Fibroblast of villous mesenchyme (primary cell): Measurements from ENCODE around the gene NTHL1. TPM values are rescaled to one million over a fixed set of nuclear protein-coding genes. Genes with fewer than 3 reads are reported as not detected.

Source experiments
- DNase-seq: peaks from one replicate; pipeline ENCODE4 v3.0.0-alpha.2; 2010; ENCODE audit warnings: low read depth
- H3K4me3 ChIP-seq: 2 replicates; pipeline ENCODE4 v1.5.1; 2011; ENCODE audit warnings: low read depth, mild to moderate bottlenecking, low read length
- total RNA-seq: library from RNA; depleted of rRNA; stranded (reverse); fragments of >200 nt; gene quantifications from 2 replicates; pipeline ENCODE4 v1.2.3, GENCODE V29; 2012
- TF ChIP-seq, protein P1 (sequence below): IDR thresholded peaks from 2 replicates; pipeline ENCODE4 v1.5.1; 2012; ENCODE audit warnings: low read depth, mild to moderate bottlenecking, low read length; ENCODE audit not compliant: insufficient read depth

The NTHL1 gene
- total RNA-seq, 1 donor, result 25.5 TPM

DNA sequence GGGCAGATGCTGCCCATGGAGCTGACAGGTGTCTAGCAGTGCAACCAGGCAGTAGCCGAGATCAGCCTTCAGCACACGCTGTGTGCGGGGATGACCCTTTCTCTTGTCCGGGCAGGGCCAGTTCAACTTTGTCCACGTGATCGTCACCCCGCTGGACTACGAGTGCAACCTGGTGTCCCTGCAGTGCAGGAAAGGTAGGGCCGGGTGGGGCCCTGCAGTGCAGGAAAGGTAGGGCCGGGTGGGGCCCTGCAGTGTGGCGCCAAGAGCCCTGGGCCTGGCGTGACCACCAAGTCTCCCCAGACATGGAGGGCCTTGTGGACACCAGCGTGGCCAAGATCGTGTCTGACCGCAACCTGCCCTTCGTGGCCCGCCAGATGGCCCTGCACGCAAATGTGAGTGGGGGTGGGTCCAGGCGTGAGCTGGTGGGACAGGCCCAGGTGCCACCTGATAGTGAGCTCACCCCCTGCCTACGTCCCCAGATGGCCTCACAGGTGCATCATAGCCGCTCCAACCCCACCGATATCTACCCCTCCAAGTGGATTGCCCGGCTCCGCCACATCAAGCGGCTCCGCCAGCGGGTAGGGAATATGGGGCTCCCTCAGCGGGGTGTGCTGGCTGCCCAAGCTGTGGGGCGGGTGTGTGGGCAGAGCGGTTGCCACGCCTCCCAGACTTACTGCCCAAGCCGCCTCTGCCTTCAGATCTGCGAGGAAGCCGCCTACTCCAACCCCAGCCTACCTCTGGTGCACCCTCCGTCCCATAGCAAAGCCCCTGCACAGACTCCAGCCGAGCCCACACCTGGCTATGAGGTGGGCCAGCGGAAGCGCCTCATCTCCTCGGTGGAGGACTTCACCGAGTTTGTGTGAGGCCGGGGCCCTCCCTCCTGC is 40.4 kb upstream of the NTHL1 start:
- H3K4me3 ChIP-seq, result no peak overlapping the region
- TF ChIP-seq, protein P1, sequence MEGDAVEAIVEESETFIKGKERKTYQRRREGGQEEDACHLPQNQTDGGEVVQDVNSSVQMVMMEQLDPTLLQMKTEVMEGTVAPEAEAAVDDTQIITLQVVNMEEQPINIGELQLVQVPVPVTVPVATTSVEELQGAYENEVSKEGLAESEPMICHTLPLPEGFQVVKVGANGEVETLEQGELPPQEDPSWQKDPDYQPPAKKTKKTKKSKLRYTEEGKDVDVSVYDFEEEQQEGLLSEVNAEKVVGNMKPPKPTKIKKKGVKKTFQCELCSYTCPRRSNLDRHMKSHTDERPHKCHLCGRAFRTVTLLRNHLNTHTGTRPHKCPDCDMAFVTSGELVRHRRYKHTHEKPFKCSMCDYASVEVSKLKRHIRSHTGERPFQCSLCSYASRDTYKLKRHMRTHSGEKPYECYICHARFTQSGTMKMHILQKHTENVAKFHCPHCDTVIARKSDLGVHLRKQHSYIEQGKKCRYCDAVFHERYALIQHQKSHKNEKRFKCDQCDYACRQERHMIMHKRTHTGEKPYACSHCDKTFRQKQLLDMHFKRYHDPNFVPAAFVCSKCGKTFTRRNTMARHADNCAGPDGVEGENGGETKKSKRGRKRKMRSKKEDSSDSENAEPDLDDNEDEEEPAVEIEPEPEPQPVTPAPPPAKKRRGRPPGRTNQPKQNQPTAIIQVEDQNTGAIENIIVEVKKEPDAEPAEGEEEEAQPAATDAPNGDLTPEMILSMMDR, result no peak
- no peak for DNase-seq

DNA sequence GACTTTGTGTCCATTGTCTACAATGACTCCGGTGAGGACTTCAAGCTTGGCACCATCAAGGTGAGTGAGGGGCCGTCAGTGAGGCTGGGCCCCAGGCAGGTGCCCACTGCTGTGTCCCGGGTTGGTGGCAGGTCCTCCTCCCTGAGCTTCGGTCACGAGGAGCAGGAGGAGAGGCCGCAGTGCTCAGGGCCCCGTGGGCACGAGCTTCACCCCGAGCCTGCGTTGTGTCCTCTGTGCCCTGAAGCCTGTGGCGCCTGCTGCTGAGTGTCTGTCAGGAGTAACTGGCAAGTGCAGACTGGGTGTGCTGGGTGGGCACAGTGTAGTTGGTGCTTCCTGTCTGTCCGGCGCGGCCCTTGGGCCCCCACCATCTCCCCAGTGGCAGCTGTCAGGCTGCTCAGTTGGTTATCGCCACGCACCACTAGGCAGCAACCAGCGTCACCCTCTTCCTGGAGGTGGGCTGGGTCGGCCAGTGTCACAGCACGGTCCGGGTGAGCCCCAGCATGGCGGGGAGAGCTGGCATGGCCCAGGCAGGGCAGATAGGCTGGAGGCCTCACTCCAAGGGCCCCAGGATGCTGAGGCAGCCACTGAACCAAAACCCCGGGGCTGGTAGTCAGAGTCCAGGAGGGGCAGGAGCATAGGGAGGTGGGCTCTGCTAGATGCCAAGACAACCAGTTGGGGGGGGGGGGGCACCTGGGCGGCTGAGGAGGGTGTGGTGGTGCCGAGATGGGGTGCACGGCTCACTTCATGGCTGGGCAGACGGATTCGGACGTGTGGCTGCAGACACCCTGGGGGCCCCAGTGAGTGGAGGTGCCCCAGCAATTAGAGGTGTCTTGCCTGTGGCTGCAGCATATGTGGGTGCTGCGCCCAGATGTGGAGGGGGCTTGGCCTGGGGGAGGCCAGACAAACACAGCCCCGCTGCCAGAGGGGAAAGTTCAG is 39.4 kb upstream of the NTHL1 start:
- TF ChIP-seq, protein P1, result no peak
- H3K4me3 ChIP-seq, result no peak overlapping the region
- DNase-seq, result no peak

DNA sequence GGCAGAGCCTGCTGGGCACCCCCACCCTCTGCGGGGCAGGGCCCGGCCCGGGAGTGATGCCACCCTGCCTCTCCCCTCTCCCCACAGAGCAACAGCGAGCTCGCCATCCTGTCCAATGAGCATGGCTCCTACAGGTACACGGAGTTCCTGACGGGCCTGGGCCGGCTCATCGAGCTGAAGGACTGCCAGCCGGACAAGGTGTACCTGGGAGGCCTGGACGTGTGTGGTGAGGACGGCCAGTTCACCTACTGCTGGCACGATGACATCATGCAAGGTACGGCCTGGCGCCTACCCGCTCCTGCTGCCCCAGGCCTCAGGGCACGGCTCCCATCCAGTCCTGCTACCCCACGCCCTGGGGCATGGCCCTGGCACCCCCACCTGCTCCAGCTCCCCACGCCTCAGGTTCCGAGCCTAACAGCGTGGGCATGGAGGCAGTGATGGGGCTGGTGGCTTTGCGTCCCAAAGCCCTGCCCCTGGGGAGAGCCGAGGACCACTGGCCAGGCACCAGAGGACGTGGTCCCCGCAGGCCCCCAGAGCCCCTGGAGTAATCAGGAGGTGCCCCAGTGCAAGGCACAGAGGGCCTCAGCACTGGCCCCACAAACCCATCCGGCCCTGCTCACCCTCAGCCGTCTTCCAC is 38.6 kb upstream of the NTHL1 start:
- no peak overlapping the region for H3K4me3 ChIP-seq
- DNase-seq, result no peak
- TF ChIP-seq, protein P1, result no peak

DNA sequence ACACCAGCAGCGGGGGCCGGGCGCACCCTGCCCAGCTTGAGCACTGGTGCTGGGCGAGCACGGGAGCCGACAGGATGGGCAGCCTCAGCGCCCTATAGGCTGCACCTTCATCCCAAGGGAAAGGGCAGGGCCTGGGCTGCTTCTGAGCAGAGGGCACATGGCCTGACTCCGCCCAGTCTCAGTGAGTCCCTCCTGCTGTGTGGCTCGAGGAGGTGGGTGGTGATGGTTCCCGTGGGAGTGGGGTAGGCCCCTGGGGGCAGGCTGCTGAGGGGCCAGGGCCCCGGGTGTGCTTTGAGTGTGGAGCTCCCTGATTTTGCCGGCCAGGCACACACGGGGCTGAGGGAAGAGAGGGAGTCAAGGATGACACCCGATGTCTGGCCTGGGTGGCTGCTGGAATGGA is 38.0 kb upstream of the NTHL1 start:
- TF ChIP-seq, protein P1, result no peak
- DNase-seq, result no peak
- H3K4me3 ChIP-seq, result no peak overlapping the region

DNA sequence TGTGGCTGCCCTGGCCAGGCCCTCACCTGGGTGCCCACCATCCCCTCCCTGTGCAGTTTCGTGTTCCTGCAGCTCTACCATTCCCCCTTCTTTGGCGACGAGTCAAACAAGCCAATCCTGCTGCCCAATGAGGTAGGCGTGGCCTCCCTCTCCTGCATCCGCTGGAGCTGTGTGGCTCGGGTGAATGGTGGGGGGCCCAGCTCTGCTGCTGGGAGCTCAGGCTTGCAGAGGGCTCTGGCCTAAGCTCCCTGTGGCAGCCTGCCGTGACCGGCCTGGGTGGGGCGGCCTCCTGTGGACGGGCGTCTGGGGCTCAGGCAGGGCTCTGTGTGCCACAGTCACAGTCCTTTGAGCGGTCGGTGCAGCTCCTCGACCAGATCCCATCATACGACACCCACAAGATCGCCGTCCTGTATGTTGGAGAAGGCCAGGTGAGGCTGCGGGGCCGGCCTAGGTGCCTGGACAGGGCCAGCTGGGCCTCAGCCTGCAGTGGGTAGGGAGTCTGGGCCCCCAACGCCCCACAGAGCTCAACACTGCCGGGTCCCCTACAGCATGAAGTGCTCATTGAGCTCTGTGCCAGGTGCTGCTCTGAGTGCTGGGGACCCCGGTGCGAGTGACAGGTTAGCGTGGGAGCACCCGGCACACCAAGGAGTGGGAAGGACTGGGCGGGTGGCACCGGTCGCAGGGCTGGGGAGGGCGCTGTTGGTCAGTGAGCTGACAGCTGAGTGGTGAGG is 37.4 kb upstream of the NTHL1 start:
- TF ChIP-seq, protein P1, result no peak
- DNase-seq, result no peak
- no peak overlapping the region for H3K4me3 ChIP-seq
